GM12892 (cell line): ENCODE results near the gene CLDN1.
A peak's percentile ranks its signal among the peaks of the same experiment; 100 is the strongest.
"Not testable (repeated sequence)": the region's sequence is repeated elsewhere in the genome, so short reads cannot be mapped to it uniquely, and the experiment has no call there.

Experiments used
- DNase-seq: peaks from one replicate; pipeline ENCODE4 v3.0.0; 2011; ENCODE audit not compliant: insufficient read length
- FAIRE-seq: peaks from 2 replicates; lab custom pipeline; 2011; peaks lifted over from hg19 to GRCh38; lab: Jason Lieb, UNC
- POLR2A ChIP-seq: IDR thresholded peaks from 2 replicates; pipeline ENCODE4 v1.6.1; 2011; ENCODE audit warnings: low read depth, low read length, control low read depth
- POLR2AphosphoS5 ChIP-seq: IDR thresholded peaks from 2 replicates; pipeline ENCODE4 v1.6.1; 2011; ENCODE audit warnings: low read depth, low read length, control low read depth
- TAF1 ChIP-seq: IDR thresholded peaks from 2 replicates; pipeline ENCODE4 v1.6.1; 2011; ENCODE audit warnings: low read depth, mild to moderate bottlenecking, control low read depth, low read length, borderline replicate concordance

CLDN1 gene

GRCh38 chr3:190288836-190289235 lies 33.4 kb downstream of the CLDN1 start:
- no peak for TF ChIP-seq POLR2AphosphoS5
- no peak for TF ChIP-seq POLR2A
- TF ChIP-seq TAF1 = no peak
- DNase-seq = no peak
- FAIRE-seq = no peak

GRCh38 chr3:190286014-190286413 lies 36.2 kb downstream of the CLDN1 start:
- FAIRE-seq (no peak), DNase-seq (no peak)
- TF ChIP-seq POLR2A (no peak), POLR2AphosphoS5 (no peak), TAF1 (no peak)

- DNase-seq (no peak), FAIRE-seq (peak; percentile 24)
- TF ChIP-seq TAF1 (no peak), POLR2AphosphoS5 (no peak), POLR2A (no peak)
Observed at GRCh38 chr3:190281308-190282051, 40.8 kb downstream of the CLDN1 start.

GRCh38 chr3:190279690-190280089 lies 42.6 kb downstream of the CLDN1 start:
- no peak for DNase-seq
- no peak for FAIRE-seq
- TF ChIP-seq POLR2AphosphoS5 = no peak
- TF ChIP-seq POLR2A = no peak
- no peak for TF ChIP-seq TAF1

GRCh38 chr3:190272747-190273146 lies 49.5 kb downstream of the CLDN1 start:
- DNase-seq (no peak), FAIRE-seq (no peak)
- TF ChIP-seq POLR2AphosphoS5 (no peak), TAF1 (no peak), POLR2A (no peak)

GRCh38 chr3:190269101-190269500 lies 53.1 kb downstream of the CLDN1 start:
- no peak for DNase-seq
- no peak for FAIRE-seq
- no peak for TF ChIP-seq POLR2A
- TF ChIP-seq POLR2AphosphoS5 = no peak
- no peak for TF ChIP-seq TAF1

- not testable (repeated sequence) for DNase-seq, FAIRE-seq
Observed at GRCh38 chr3:190267464-190267863, 54.8 kb downstream of the CLDN1 start.

GRCh38 chr3:190266913-190267290 lies 55.3 kb downstream of the CLDN1 start:
- DNase-seq (no peak), FAIRE-seq (no peak)
- TF ChIP-seq TAF1 = no peak
- TF ChIP-seq POLR2A = no peak

- no peak for DNase-seq
- FAIRE-seq = no peak
- TF ChIP-seq TAF1 = no peak
- TF ChIP-seq POLR2AphosphoS5 = no peak
- no peak for TF ChIP-seq POLR2A
Observed at GRCh38 chr3:190266265-190266912, 55.9 kb downstream of the CLDN1 start.

- DNase-seq (no peak), FAIRE-seq (no peak)
- no peak for TF ChIP-seq POLR2A
- TF ChIP-seq POLR2AphosphoS5 = no peak
Observed at GRCh38 chr3:190265796-190266195, 56.5 kb downstream of the CLDN1 start.

- no peak for DNase-seq
- TF ChIP-seq POLR2A (no peak), TAF1 (no peak)
- FAIRE-seq = no peak
Observed at GRCh38 chr3:190265126-190265525, 57.1 kb downstream of the CLDN1 start.

GRCh38 chr3:190261740-190262139 lies 60.5 kb downstream of the CLDN1 start:
- DNase-seq (no peak), FAIRE-seq (no peak)
- TF ChIP-seq TAF1 (no peak), POLR2AphosphoS5 (no peak), POLR2A (no peak)
